ES-I3 (cell line): ENCODE measurements around the gene DLGAP5.

ENCODE experiments used
- H3K36me3 ChIP-seq: 2 replicates; pipeline ENCODE4 v1.6.1; 2013; ENCODE audit warnings: mild to moderate bottlenecking, low read length, control low read depth, moderate library complexity; ENCODE audit not compliant: insufficient read depth
- H3K4me1 ChIP-seq: 2 replicates; pipeline ENCODE4 v1.6.1; 2013; ENCODE audit warnings: mild to moderate bottlenecking, control low read depth, low read length; ENCODE audit not compliant: insufficient read depth
- H3K9ac ChIP-seq: 2 replicates; pipeline ENCODE4 v1.6.1; 2013; ENCODE audit warnings: low read depth, mild to moderate bottlenecking, low read length, moderate library complexity
- H3K9me3 ChIP-seq: 2 replicates; pipeline ENCODE4 v1.6.1; 2013; ENCODE audit warnings: mild to moderate bottlenecking, low read length, moderate library complexity; ENCODE audit not compliant: control insufficient read depth, insufficient read depth

DLGAP5 gene

GRCh38 chr14:55152052-55152753, 39.2 kb downstream of the DLGAP5 start:
- H3K4me1 ChIP-seq, result no peaks in the 10 kb centered on the region
- H3K9me3 ChIP-seq, result no peaks in the 10 kb centered on the region
- no peak overlapping the region for H3K9ac ChIP-seq
- peaks cover 5% of the 10 kb centered on the region; the same call in 1 of the 2 replicates for H3K36me3 ChIP-seq

- Histone ChIP-seq H3K9me3 (no peaks in the 10 kb centered on the region), H3K4me1 (no peaks in the 10 kb centered on the region), H3K36me3 (peaks cover 5% of the 10 kb centered on the region; the same call in 1 of the 2 replicates), H3K9ac (no peak overlapping the region)
These were observed 39.8 kb downstream of the DLGAP5 start for GRCh38 chr14:55151601-55152000.

GRCh38 chr14:55146425-55146824, 45.0 kb downstream of the DLGAP5 start:
- Histone ChIP-seq H3K9me3 (no peaks in the 10 kb centered on the region), H3K9ac (no peak overlapping the region), H3K36me3 (peaks cover 10% of the 10 kb centered on the region), H3K4me1 (no peaks in the 10 kb centered on the region)

- H3K9ac ChIP-seq, result no peak overlapping the region
- H3K4me1 ChIP-seq, result no peaks in the 10 kb centered on the region
- H3K9me3 ChIP-seq, result no peaks in the 10 kb centered on the region
- H3K36me3 ChIP-seq, result peaks cover 9% of the 10 kb centered on the region
These were observed 48.9 kb downstream of the DLGAP5 start for GRCh38 chr14:55142466-55142865.

- H3K4me1 ChIP-seq, result no peaks in the 10 kb centered on the region
These were observed 49.6 kb downstream of the DLGAP5 start for GRCh38 chr14:55141825-55142224.

GRCh38 chr14:55139696-55140509, 51.5 kb downstream of the DLGAP5 start:
- Histone ChIP-seq H3K4me1 (no peaks in the 10 kb centered on the region), H3K9me3 (no peaks in the 10 kb centered on the region), H3K36me3 (peaks cover 6% of the 10 kb centered on the region; the same call in 1 of the 2 replicates), H3K9ac (no peak overlapping the region)

More at GRCh38 chr14:55141825-55142224, 49.6 kb downstream of the DLGAP5 start:
- Histone ChIP-seq H3K36me3 (peaks cover 10% of the 10 kb centered on the region), H3K9me3 (no peaks in the 10 kb centered on the region), H3K9ac (no peak overlapping the region)

- Histone ChIP-seq H3K36me3 (peaks cover 6% of the 10 kb centered on the region; the same call in 1 of the 2 replicates), H3K4me1 (no peaks in the 10 kb centered on the region), H3K9ac (no peak overlapping the region), H3K9me3 (no peaks in the 10 kb centered on the region)
These were observed 52.2 kb downstream of the DLGAP5 start for GRCh38 chr14:55139141-55139540.

GRCh38 chr14:55138091-55138490, 53.3 kb downstream of the DLGAP5 start:
- peaks cover 8% of the 10 kb centered on the region for H3K36me3 ChIP-seq
- no peak overlapping the region for H3K9ac ChIP-seq
- no peaks in the 10 kb centered on the region for H3K9me3 ChIP-seq
- no peaks in the 10 kb centered on the region for H3K4me1 ChIP-seq

- Histone ChIP-seq H3K4me1 (no peaks in the 10 kb centered on the region), H3K9ac (no peak overlapping the region), H3K36me3 (peaks cover 8% of the 10 kb centered on the region; the same call in 1 of the 2 replicates), H3K9me3 (no peaks in the 10 kb centered on the region)
These were observed 54.2 kb downstream of the DLGAP5 start for GRCh38 chr14:55136885-55137786.

GRCh38 chr14:55136241-55136640, 55.1 kb downstream of the DLGAP5 start:
- H3K36me3 ChIP-seq, result peaks cover 8% of the 10 kb centered on the region; the same call in 1 of the 2 replicates
- no peaks in the 10 kb centered on the region for H3K9me3 ChIP-seq
- no peaks in the 10 kb centered on the region for H3K4me1 ChIP-seq
- no peak overlapping the region for H3K9ac ChIP-seq

- no peaks in the 10 kb centered on the region for H3K9me3 ChIP-seq
- H3K36me3 ChIP-seq, result peaks cover 6% of the 10 kb centered on the region; the same call in 1 of the 2 replicates
- no peak overlapping the region for H3K9ac ChIP-seq
- no peaks in the 10 kb centered on the region for H3K4me1 ChIP-seq
These were observed 58.0 kb downstream of the DLGAP5 start for GRCh38 chr14:55133416-55133815.

- Histone ChIP-seq H3K4me1 (no peaks in the 10 kb centered on the region), H3K9ac (no peak overlapping the region), H3K9me3 (no peaks in the 10 kb centered on the region), H3K36me3 (peaks cover 3% of the 10 kb centered on the region; the same call in 1 of the 2 replicates)
These were observed 59.8 kb downstream of the DLGAP5 start for GRCh38 chr14:55131370-55132137.

GRCh38 chr14:55130196-55130550, 61.2 kb downstream of the DLGAP5 start:
- no peaks in the 10 kb centered on the region for H3K9me3 ChIP-seq
- H3K4me1 ChIP-seq, result no peaks in the 10 kb centered on the region
- H3K9ac ChIP-seq, result peak overlapping the region; percentile 64; the same call in 1 of the 2 replicates
- H3K36me3 ChIP-seq, result peaks cover 3% of the 10 kb centered on the region; the same call in 1 of the 2 replicates
